Pons (tissue), 1 donor: ENCODE data around the gene VILL.
"Not testable (repeated sequence)": the region's sequence is repeated elsewhere in the genome, so short reads cannot be mapped to it uniquely, and the experiment has no call there.

Experiments used
- DNase-seq: peaks from one replicate; pipeline ENCODE4 v3.0.0-alpha.2; 2016; ENCODE audit warnings: low spot score

Gene VILL

GRCh38 chr3:37986479-37987314 is 3.9 kb upstream of the VILL start:
- no peak for DNase-seq

GRCh38 chr3:37987315-37987697 is 3.3 kb upstream of the VILL start:
- no peak for DNase-seq

- no peak for DNase-seq
Measured at GRCh38 chr3:37987751-37988179, 2.8 kb upstream of the VILL start.

- DNase-seq, result not testable (repeated sequence)
Measured at GRCh38 chr3:37988376-37988775, 2.2 kb upstream of the VILL start.

- DNase-seq, result no peak
Measured at GRCh38 chr3:37988931-37989525, 1.6 kb upstream of the VILL start.

GRCh38 chr3:37989821-37990480 is 635 bp upstream of the VILL start:
- no peak for DNase-seq

- no peak for DNase-seq
Measured at GRCh38 chr3:37991109-37991508, 523 bp downstream of the VILL start.

GRCh38 chr3:37991823-37992222 is 1.2 kb downstream of the VILL start:
- DNase-seq, result no peak

GRCh38 chr3:37992271-37993066 is 1.9 kb downstream of the VILL start:
- no peak for DNase-seq

- no peak for DNase-seq
Measured at GRCh38 chr3:37993067-37993455, 2.5 kb downstream of the VILL start.

- DNase-seq, result no peak
Measured at GRCh38 chr3:37993460-37993819, 2.9 kb downstream of the VILL start.

- no peak for DNase-seq
Measured at GRCh38 chr3:37993820-37994638, 3.4 kb downstream of the VILL start.

- no peak for DNase-seq
Measured at GRCh38 chr3:37994639-37994972, 4.0 kb downstream of the VILL start.

- DNase-seq, result peak; percentile 69
Measured at GRCh38 chr3:37995652-37996641, 5.4 kb downstream of the VILL start.

GRCh38 chr3:37996785-37997301 is 6.3 kb downstream of the VILL start:
- DNase-seq, result peak; percentile 57

GRCh38 chr3:37997342-37997741 is 6.8 kb downstream of the VILL start:
- no peak for DNase-seq

GRCh38 chr3:37997791-37998370 is 7.3 kb downstream of the VILL start:
- DNase-seq, result no peak

GRCh38 chr3:37999836-38000235 is 9.2 kb downstream of the VILL start:
- DNase-seq, result no peak

GRCh38 chr3:38000242-38000916 is 9.8 kb downstream of the VILL start:
- no peak for DNase-seq
